Muscle layer of colon (tissue), 2 donors: ENCODE measurements around the gene SCMH1.
"Not testable (repeated sequence)": the region's sequence is repeated elsewhere in the genome, so short reads cannot be mapped to it uniquely, and the experiment has no call there.

Experiments
- H3K27ac ChIP-seq: one replicate; pipeline ENCODE4 v1.7.0; 2013; ENCODE audit warnings: low read depth, mild to moderate bottlenecking, low read length, moderate library complexity
- H3K27me3 ChIP-seq, 2 donors: one replicate each; pipeline ENCODE4 v1.7.0; 2013; ENCODE audit warnings: low read length in 2 of 2, mild to moderate bottlenecking in 2 of 2; ENCODE audit not compliant: insufficient read depth in 2 of 2, control insufficient read depth in 1 of 2
- H3K36me3 ChIP-seq: one replicate; pipeline ENCODE4 v1.7.0; 2013; ENCODE audit warnings: mild to moderate bottlenecking, low read length; ENCODE audit not compliant: insufficient read depth
- H3K4me1 ChIP-seq: one replicate; pipeline ENCODE4 v1.7.0; 2013; ENCODE audit warnings: mild to moderate bottlenecking, low read length; ENCODE audit not compliant: insufficient read depth
- H3K4me3 ChIP-seq, 2 donors: one replicate each; pipeline ENCODE4 v1.7.0; 2013; ENCODE audit warnings: low read length in 2 of 2, low read depth in 1 of 2, mild to moderate bottlenecking in 1 of 2, moderate library complexity in 1 of 2
- H3K9ac ChIP-seq: one replicate; pipeline ENCODE4 v1.7.0; 2013; ENCODE audit warnings: low read length
- H3K9me3 ChIP-seq: one replicate; pipeline ENCODE4 v1.7.0; 2013; ENCODE audit warnings: mild to moderate bottlenecking, low read length
- donor health status: abdominal sarcoma.
- donor health status: Adenocarcinoma of cecum.

SCMH1 gene

DNA sequence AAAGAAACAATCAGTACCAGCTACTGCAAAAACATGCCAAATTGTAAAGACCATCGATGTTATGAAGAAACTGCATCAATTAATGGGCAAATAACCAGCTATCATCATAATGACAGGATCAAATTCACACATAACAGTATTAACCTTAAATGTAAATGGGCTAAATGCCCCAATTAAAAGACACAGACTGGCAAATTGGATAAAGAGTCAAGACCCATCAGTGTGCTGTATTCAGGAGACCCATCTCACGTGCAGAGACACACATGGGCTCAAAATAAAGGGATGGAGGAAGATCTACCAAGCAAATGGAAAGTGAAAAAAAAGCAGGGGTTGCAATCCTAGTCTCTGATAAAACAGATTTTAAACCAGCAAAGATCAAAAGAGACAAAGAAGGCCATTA is 35.1 kb downstream of the SCMH1 start:
- H3K9ac ChIP-seq, H3K4me3 ChIP-seq, H3K36me3 ChIP-seq, H3K27me3 ChIP-seq, H3K9me3 ChIP-seq, H3K4me1 ChIP-seq, H3K27ac ChIP-seq: not testable (repeated sequence)

DNA sequence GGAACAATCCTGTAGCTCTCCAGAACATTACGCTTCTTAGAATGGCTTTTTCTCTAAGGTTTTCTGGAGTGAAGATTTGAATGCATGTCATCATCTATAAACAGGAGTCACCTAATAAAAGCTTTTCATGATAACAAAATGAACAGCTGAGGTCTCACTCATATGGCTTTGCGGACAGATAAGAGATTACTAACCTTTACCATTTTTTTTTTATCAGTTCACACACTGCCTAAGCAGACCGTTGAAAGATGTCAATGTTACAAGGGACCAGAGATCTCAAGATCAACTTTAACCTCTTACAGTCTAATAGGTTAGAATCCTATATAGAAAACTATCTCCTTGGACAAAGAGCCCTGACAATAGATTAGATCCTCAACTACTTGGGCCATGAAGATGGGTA is 41.4 kb downstream of the SCMH1 start:
- H3K4me1 ChIP-seq = peaks cover 10% of the 10 kb centered on the region
- H3K36me3 ChIP-seq = no peaks in the 10 kb centered on the region
- H3K9ac ChIP-seq = no peak overlapping the region
- H3K27ac ChIP-seq = no peak overlapping the region
- H3K9me3 ChIP-seq = no peaks in the 10 kb centered on the region
- H3K27me3 ChIP-seq = no peaks in the 10 kb centered on the region
- no peak overlapping the region for H3K4me3 ChIP-seq

GRCh38 chr1:41199375-41199774 is 42.7 kb downstream of the SCMH1 start:
- Histone ChIP-seq H3K9ac (no peak overlapping the region), H3K27me3 (no peaks in the 10 kb centered on the region), H3K36me3 (no peaks in the 10 kb centered on the region), H3K9me3 (no peaks in the 10 kb centered on the region), H3K27ac (no peak overlapping the region), H3K4me3 (no peak overlapping the region), H3K4me1 (peaks cover 10% of the 10 kb centered on the region)

DNA sequence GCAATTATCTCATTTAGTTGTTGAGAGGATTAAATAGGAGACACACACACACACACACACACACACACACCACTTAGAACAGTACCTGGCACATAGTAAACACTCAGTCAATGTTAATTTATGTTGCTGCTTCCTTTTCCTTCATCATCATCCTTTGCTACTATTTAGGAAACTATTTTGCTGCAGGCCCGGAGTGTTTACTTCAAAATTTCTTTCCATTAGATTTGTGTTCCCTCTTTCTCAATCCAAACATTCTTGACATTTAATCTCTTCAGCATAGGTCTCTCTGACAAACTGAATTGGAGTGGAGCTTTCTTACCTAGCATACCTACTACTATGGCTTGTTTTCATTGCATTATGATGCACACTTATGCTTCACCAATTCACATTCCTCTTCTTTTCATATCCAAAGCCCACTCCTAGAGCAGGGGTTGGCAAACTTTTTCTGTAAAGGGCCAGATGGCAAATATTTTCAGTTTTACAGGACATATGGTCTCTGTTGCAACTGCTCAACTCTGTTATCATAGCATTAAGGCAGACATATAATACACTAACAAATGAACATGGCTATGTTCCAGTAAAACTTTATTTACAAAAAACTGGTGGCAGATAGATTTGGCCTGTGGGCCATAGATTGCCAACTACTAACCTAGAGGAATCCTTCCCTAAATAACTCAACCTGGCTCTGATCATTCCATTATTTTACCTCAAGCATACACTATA is 49.5 kb downstream of the SCMH1 start:
- no peaks in the 10 kb centered on the region for H3K36me3 ChIP-seq
- no peak overlapping the region for H3K4me3 ChIP-seq
- no peak overlapping the region for H3K27ac ChIP-seq
- H3K9me3 ChIP-seq = no peaks in the 10 kb centered on the region
- H3K27me3 ChIP-seq = no peaks in the 10 kb centered on the region
- peaks cover 15% of the 10 kb centered on the region for H3K4me1 ChIP-seq
- no peak overlapping the region for H3K9ac ChIP-seq

- no peak overlapping the region for H3K27ac ChIP-seq
- no peaks in the 10 kb centered on the region for H3K4me1 ChIP-seq
- no peak overlapping the region for H3K4me3 ChIP-seq
- H3K27me3 ChIP-seq = no peaks in the 10 kb centered on the region
- no peak overlapping the region for H3K9ac ChIP-seq
- no peaks in the 10 kb centered on the region for H3K36me3 ChIP-seq
- H3K9me3 ChIP-seq = no peaks in the 10 kb centered on the region
Observed at GRCh38 chr1:41184446-41184845, 57.7 kb downstream of the SCMH1 start.

GRCh38 chr1:41178230-41178629 is 63.9 kb downstream of the SCMH1 start:
- not testable (repeated sequence) for H3K9me3 ChIP-seq, H3K27ac ChIP-seq, H3K9ac ChIP-seq, H3K36me3 ChIP-seq, H3K27me3 ChIP-seq, H3K4me3 ChIP-seq, H3K4me1 ChIP-seq

- Histone ChIP-seq H3K9ac (no peak overlapping the region), H3K27ac (no peak overlapping the region), H3K36me3 (no peaks in the 10 kb centered on the region), H3K27me3 (no peaks in the 10 kb centered on the region), H3K9me3 (no peaks in the 10 kb centered on the region), H3K4me1 (no peaks in the 10 kb centered on the region), H3K4me3 (no peak overlapping the region)
Observed at GRCh38 chr1:41175546-41175945, 66.6 kb downstream of the SCMH1 start.

- H3K9me3 ChIP-seq = no peaks in the 10 kb centered on the region
- H3K27ac ChIP-seq = no peak overlapping the region
- no peaks in the 10 kb centered on the region for H3K4me1 ChIP-seq
- H3K4me3 ChIP-seq = no peak overlapping the region
- no peaks in the 10 kb centered on the region for H3K27me3 ChIP-seq
- H3K9ac ChIP-seq = no peak overlapping the region
- H3K36me3 ChIP-seq = no peaks in the 10 kb centered on the region
Observed at GRCh38 chr1:41174170-41174569, 67.9 kb downstream of the SCMH1 start.

DNA sequence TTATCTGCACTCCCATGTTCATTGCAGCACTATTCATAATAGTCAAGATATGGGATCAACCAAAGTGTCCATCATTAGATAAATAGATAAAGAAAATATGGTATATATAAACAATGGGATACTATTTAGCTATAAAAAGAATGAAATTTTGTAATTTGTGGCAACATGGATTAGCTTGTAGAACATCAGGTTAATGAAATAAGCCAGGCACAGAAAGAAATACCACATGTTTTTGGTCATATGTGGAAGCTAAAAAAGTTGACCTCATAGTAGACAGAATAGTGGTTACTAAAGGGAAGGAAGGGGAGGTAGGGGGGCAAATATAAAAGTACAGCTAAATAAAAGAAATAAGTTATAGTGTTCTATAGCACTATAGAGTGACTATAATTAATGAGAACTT is 68.5 kb downstream of the SCMH1 start:
- H3K36me3 ChIP-seq = no peaks in the 10 kb centered on the region
- H3K4me3 ChIP-seq = no peak overlapping the region
- no peaks in the 10 kb centered on the region for H3K9me3 ChIP-seq
- no peak overlapping the region for H3K27ac ChIP-seq
- no peaks in the 10 kb centered on the region for H3K27me3 ChIP-seq
- no peaks in the 10 kb centered on the region for H3K4me1 ChIP-seq
- no peak overlapping the region for H3K9ac ChIP-seq

- Histone ChIP-seq H3K4me3 (no peak overlapping the region), H3K4me1 (no peaks in the 10 kb centered on the region), H3K27ac (no peak overlapping the region), H3K9me3 (no peaks in the 10 kb centered on the region), H3K27me3 (no peaks in the 10 kb centered on the region), H3K9ac (no peak overlapping the region), H3K36me3 (no peaks in the 10 kb centered on the region)
Observed at GRCh38 chr1:41171266-41171874, 70.7 kb downstream of the SCMH1 start.

DNA sequence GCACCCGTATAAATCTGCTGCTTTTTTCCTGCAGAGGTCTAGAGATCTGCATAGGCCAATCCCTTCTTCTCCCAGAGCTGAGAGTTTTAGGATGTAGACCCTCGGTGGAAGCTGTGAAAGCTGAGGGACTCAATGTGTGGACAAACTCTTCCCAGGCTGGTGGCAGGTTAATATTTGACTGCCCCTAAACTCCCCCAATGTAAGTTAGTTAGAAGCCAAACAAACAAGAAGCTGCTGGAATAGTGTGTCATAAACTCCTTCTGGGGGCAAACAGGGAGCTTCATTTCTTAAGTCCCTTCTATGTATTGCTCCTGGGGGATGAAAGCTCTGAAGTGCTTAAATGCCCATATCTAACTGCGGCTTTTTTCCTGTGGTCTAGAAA is 72.3 kb downstream of the SCMH1 start:
- Histone ChIP-seq H3K4me1 (no peaks in the 10 kb centered on the region), H3K9me3 (no peaks in the 10 kb centered on the region), H3K4me3 (no peak overlapping the region), H3K27ac (no peak overlapping the region), H3K27me3 (no peaks in the 10 kb centered on the region), H3K36me3 (no peaks in the 10 kb centered on the region), H3K9ac (no peak overlapping the region)
